T-helper 9 cell (primary cell): ENCODE measurements around the gene KIAA0586.
"Not testable (repeated sequence)": the region's sequence is repeated elsewhere in the genome, so short reads cannot be mapped to it uniquely, and the experiment has no call there.

ENCODE experiments used
- DNase-seq: peaks from one replicate; pipeline ENCODE4 v3.0.0-alpha.2; 2020
- total RNA-seq, 2 donors: gene quantifications; one replicate each; lab custom pipeline; 2026; lab: John Stamatoyannopoulos, UW

KIAA0586 gene
- total RNA-seq = 45.9 to 69.3 reads per million in 2 donors

- peak; percentile 89 for DNase-seq
Observed at GRCh38 chr14:58427281-58428117, at the start of gene KIAA0586, which contains the start of gene TIMM9. TSS of gene KIAA0586 (plus strand) at chr14:58427719. CDS start at chr14:58428265, 546 bp downstream. TSS of gene TIMM9 (minus strand) at chr14:58427531. CDS start at chr14:58411945, 15,586 bp downstream.

DNA sequence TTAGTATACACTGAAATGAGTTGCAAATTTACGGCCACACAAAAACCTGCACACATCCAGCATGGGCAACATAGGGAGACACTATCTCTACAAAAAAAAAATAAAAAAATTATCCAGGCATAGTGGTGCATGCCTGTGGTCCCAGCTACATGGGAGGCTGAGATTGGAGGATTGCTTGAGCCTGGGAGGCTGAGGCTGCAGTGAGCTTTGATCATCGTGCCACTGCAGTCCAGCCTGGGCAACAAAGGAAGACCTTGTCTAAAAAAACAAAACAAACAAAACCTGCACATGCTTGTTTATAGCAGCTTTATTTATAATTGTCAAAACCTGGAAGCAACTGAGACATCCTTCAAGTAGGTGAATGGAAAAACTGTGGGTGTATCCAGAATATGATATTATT lies 36.7 kb upstream of the KIAA0586 start:
- no peak for DNase-seq

DNA sequence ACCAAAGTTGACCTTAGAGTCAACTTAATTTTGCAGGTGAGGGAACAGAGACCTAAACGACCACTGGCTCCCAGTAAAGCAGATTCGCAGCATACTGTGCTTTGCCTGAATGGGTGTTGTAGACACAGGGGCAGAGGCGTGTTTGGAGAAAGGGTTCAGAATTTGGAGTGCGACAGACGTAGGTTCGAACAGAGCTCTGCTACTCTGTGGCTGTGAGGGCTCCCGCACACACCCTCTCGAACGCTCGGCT lies 32.0 kb upstream of the KIAA0586 start:
- no peak for DNase-seq

DNA sequence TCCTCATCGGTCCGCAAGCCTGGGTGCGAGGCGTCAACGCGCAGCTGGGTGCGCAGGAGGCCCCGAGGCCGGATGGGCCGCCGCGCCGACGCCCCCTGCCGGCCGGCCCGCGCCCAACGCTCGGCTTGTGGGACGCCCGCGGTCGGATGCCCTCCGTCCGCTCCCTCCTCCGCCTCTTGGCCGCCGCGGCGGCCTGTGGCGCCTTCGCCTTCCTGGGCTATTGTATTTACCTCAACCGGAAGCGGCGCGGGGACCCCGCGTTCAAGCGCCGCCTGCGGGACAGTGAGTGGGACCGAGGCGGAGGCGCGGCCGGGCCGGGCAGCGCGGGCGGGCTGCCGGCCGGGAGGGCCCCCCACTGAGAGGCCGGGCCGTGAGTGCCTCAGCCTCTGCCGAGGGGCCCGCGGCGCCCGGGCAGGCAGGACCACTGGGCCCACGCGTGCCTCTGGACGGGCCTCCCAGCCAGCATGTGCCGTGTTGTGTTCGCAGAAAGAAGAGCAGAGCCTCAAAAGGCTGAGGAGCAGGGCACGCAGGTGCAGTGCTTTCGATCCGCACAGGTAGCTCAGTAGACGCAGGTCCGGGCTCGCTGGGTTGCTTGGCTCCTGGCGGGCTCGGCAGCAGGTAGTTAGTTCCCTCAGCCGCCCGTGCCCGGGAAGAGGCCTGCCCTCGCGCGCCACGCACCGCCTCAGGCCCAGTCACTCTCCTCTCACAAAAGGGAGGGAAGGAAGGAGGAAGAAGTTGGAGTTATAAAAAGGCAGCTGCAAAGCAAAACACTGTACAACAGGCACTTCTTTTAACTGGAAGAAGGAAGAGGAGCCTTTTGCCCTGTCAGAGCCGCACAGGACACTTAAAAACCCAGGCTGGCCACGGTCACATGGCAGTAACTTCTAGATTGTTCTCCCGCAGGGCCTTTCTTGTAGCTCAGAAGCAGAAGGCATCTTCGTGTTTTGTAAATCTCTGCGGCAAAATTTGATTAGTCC lies 31.4 kb upstream of the KIAA0586 start, which contains the start of gene TOMM20L:
TSS of gene TOMM20L (plus strand) at position 119 of the 977 bp plus-strand sequence. CDS start at position 147, 28 bp downstream.
- DNase-seq = peak; percentile 62

GRCh38 chr14:58397156-58397555 lies 30.4 kb upstream of the KIAA0586 start:
- no peak for DNase-seq

GRCh38 chr14:58398495-58398894 lies 29.0 kb upstream of the KIAA0586 start:
- no peak for DNase-seq

DNA sequence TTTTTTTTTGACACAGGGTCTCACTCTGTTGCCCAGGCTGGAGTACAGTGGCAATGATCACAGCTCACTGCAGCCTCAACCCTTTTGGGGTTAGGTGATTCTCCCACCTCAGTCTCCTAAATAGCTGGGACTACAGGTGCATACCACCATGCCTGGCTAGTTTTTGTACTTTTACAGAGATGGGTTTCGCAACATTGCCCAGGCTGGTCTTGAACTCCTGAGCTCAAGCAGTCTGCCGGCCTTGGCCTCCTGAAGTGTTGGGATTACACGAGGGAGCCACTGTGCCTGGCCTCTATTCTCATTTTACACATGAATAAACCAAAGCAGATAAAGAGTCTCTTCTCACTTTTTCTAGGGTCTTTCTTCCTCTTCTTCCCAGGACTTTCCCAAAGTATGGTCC lies 28.6 kb upstream of the KIAA0586 start:
- DNase-seq = no peak

- no peak for DNase-seq
Observed at GRCh38 chr14:58401587-58401986, 25.9 kb upstream of the KIAA0586 start.

DNA sequence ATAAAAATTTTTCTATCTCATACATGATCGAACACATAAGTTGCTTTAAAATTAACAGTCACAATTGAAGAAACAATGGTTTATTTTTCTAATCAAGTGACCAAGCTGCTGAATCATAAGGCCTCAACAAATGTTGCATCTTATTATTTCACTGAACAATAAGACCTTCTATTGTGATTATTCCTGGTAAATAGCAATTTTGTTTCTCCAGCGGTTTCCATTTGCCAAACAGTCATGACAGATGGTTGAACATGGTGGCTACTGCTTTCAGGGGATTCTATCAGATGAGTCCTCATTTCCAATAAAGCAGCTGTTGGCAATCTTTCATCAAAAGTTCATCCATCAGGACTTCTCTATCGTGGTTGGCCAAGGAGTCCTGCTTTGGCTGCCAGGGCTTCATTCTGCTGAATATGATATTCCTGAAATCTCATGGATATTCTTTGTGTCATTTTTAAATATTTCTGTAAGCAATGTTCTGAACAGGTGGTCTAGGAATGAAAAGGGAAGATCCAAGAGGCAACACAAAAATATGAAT lies 18.8 kb upstream of the KIAA0586 start:
- no peak for DNase-seq

DNA sequence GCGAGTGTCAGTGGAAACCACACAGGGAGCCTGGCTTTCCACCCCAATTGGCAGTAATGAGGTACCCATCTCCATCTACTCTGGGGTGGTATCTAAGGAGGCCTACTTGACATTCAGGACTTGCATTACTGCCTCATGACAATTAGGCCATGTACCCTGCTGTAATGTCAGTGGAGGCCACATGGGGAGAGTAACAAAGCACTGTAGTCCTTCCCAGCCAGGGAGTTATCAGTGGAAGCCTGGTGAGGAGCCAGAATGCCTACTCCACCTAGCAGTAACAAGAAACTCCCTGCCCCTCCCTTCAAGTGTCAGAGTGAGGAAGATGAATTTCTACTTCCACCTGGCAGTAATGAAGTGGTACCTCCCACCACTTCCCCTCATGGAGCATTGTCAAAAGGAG lies 12.7 kb upstream of the KIAA0586 start:
- DNase-seq = no peak

DNA sequence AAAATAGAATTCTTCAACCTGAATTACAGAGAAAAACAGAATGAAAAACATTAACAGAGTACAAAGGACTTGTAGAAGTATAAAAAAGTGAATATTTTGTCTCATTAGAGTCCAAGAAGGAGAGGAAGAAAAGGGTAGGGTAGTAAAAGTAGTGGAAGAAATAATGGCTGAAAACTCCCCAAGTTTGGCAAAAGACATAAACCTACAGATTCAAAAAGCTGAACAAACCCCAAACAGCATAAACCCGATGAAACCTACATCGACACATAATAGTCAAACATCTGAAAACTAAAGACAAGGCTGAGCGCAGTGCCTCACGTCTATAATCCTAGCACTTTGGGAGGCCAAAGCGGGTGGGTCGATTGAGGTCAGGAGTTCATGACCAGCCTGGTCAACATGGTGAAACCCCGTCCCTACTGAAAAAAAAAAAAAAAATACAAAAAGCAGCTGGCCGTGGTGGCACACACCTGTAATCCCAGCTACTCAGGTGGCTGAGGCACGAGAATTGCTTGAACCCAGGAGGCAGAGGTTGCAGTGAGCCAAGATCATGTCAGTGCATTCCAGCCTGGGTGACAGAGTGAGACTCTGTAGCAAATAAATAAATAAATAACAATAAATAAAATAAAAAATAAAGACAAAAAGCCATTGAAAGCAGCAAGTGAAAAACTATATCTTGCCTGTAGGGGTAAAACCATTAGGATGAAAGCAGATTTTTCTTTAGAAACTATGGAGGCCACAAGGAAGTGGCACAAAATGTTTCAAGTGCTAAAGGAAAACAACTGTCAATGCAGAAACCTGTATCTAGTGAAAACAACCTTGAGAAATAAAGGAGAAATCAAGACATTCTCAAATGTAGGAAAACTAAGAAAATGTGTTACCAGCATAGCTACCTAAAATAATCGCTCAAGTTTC lies 11.6 kb upstream of the KIAA0586 start:
- no peak for DNase-seq

GRCh38 chr14:58416934-58417333 lies 10.6 kb upstream of the KIAA0586 start:
- not testable (repeated sequence) for DNase-seq

DNA sequence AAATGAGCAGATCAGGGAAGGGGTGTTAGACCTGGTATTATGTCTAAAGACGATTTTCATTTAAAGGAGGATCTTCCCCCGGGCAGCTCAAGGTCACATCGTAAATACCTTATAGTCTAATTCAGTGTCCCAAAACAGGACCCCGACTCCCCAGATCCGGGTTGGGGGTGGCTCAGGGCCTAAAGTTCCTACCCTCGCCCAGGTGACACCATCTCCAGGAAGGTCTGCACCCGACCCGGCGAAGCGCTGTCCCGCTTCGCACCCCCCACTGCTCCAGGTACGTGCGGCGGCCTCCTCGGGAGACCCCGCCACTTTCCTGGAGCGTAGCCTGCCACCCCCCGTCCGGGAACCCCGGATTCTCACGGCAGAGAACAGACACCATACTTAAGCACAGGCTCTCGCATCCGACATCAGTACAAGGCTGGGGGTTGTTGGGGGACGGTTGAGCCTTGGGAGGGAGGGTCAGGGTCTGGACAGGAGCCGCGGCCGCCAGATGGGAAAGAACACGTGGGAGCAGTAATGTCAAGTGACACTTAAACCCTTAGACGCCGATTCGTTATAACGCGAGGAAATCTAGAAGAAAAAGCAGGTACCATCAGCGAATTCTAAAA lies 744 bp upstream of the KIAA0586 start:
- peak; percentile 32 for DNase-seq

- no peak for DNase-seq
Observed at GRCh38 chr14:58428118-58428683, 682 bp downstream of the KIAA0586 start.

- no peak for DNase-seq
Observed at GRCh38 chr14:58430156-58430555, 2.6 kb downstream of the KIAA0586 start.

DNA sequence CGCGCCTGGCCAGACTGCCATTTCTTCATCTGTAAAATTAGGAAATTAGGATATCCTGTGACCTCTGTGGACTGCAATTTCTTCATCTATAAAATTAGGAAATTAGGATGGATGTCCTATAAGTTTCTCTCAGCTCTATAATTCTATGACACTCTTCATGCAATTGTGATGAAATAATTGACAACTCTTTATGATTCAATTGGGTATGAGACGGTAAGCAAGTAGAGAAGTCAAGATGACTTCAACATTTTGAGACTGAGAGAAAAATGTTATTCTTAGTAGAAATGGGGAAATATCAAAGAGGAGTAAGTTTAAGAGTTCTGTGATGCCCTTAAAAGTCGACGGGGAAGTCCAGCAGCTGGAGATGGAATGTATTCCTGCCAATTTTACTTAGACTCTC lies 12.0 kb downstream of the KIAA0586 start:
- DNase-seq = no peak

GRCh38 chr14:58444627-58445026 lies 17.1 kb downstream of the KIAA0586 start:
- DNase-seq = no peak

DNA sequence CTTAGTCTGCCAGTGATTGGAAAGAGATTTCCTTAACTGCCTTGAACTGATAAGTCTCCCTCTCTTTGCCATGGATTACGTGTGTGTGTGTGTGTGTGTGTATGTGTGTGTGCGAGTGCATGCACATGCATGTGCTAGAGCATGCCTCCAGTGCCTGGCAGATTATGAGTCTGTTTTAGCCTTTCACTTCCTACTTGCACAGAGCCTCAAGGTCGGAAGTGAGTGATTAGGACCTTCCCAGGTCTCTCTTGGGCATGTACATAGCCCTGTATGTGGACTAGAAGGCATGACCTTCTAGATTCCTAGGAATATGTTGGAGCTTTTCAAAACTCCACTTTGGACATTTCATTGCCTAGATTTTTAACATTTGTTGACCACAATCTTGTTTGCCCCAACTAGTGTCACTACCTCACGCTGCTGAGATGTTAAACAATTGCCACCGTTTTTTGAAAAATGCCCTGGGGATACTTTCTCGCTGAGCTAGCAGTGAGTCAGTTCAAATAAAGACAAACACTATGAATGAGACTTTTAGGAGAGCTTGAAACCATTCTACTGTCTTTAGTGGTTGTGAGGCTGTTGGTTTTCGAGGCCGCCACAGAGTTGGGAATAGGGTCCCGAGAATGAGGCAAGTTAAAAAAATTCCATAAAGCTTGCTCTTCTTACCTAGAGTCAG lies 28.2 kb downstream of the KIAA0586 start:
- no peak for DNase-seq

DNA sequence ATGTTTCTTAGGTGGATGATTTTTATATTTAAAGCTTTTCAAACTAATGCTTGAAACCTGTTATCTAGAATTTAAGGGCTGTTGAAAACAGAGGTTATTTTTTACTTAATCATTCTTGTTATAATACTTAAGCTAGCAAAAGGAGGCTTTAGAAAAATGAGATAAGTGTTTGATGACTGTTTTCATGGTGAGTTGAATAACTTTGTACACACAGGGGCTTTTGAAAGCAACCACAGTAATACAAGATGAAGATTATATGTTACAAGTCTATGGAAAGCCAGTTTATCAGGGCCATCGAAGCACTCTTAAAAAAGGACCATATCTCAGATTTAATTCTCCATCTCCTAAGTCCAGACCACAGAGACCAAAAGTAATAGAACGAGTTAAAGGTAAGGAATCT lies 33.3 kb downstream of the KIAA0586 start:
- no peak for DNase-seq

GRCh38 chr14:58463147-58463546 lies 35.6 kb downstream of the KIAA0586 start:
- DNase-seq = no peak

- no peak for DNase-seq
Observed at GRCh38 chr14:58464652-58465051, 37.1 kb downstream of the KIAA0586 start.
